Vagina (tissue), 2 donors: ENCODE results near the gene ATP8B3.

ENCODE experiments used
- POLR2A ChIP-seq, 2 donors: fragments of 450-650 bp; IDR thresholded peaks; one replicate each; pipeline ENCODE4 v1.6.1; 2017; ENCODE audit warnings: antibody characterized with exemption in 2 of 2, mild to moderate bottlenecking in 2 of 2, moderate library complexity in 2 of 2
- POLR2AphosphoS5 ChIP-seq, 2 donors: sonication (generic); formaldehyde crosslinking; IDR thresholded peaks; one replicate each; pipeline ENCODE4 v1.9.0; 2017; ENCODE audit warnings: antibody characterized with exemption in 2 of 2, mild to moderate bottlenecking in 2 of 2, low read depth in 1 of 2; ENCODE audit not compliant: insufficient read depth in 1 of 2
- TF ChIP-seq, protein P1 (sequence below), 3 experiments: fragments of 450-650 bp in 2 of 3; fragments of 200-600 bp in 1 of 3; sonication (generic) in 1 of 3; IDR thresholded peaks; one replicate each; pipeline ENCODE4 v1.5.1; 2017 to 2019; ENCODE audit warnings: antibody characterized with exemption in 3 of 3, mild to moderate bottlenecking in 2 of 3, moderate library complexity in 2 of 3

DNA sequence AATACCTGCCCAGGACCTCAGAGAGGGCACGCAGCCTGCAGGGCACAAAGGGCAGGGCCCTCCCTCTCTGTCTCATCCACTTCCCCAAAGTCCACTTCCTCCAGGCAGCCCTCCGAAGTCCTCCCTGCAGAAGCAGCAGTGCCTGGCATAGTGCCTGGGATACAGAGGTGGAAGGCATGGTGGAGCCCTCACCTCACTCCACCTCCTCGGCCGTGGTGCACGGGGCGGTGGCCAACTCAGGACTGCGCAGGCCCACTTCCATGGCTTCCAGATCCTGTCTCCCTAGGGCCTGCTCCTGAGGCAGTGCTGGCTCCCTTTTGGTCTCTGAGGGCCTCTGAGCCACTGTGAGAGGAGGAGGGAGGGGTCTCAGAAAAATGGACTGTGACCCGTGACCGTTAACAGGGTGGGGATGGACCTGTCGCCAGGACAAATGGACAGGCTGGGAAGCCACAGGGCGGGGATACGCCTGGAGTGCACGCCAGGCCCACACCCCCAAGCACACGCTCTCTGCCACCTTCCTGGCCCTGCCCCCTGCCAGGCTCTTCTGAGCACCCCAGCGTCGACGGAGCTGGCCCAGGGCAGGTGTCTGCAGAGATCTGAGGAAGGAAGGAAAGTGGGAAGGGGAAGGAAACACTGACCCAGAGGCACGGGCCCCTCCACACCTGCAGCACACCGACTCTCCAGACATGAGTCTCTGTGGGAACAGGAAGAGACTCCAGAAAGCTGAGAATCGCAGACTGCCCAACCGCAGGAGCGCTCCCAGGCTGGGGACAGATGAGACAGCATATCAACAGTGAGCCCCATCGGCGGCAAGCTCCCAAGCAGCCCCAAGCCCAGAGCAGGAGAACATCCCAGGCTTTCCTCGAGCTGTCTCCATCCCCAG lies 27.8 kb upstream of the ATP8B3 start:
- TF ChIP-seq, protein P1, sequence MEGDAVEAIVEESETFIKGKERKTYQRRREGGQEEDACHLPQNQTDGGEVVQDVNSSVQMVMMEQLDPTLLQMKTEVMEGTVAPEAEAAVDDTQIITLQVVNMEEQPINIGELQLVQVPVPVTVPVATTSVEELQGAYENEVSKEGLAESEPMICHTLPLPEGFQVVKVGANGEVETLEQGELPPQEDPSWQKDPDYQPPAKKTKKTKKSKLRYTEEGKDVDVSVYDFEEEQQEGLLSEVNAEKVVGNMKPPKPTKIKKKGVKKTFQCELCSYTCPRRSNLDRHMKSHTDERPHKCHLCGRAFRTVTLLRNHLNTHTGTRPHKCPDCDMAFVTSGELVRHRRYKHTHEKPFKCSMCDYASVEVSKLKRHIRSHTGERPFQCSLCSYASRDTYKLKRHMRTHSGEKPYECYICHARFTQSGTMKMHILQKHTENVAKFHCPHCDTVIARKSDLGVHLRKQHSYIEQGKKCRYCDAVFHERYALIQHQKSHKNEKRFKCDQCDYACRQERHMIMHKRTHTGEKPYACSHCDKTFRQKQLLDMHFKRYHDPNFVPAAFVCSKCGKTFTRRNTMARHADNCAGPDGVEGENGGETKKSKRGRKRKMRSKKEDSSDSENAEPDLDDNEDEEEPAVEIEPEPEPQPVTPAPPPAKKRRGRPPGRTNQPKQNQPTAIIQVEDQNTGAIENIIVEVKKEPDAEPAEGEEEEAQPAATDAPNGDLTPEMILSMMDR (IDR thresholded peaks at IDR 0.05): no peak
- TF ChIP-seq POLR2AphosphoS5 (IDR thresholded peaks at IDR 0.05; ENCODE audit: insufficient read depth in 1 of 2, low read depth in 1 of 2) (no peak), POLR2A (IDR thresholded peaks at IDR 0.05) (no peak)
